IMR-90 (cell line): ENCODE measurements around the gene LRRC8B.

Experiments
- BHLHE40 ChIP-seq: fragments of 150-350 bp; IDR thresholded peaks from 2 replicates; pipeline ENCODE4 v1.6.1; 2016; ENCODE audit warnings: mild to moderate bottlenecking, low read depth, low read length
- CHD1 ChIP-seq: IDR thresholded peaks from 2 replicates; pipeline ENCODE4 v1.6.1; 2012; ENCODE audit warnings: low read depth, low read length, improper control_type of control experiment
- MXI1 ChIP-seq: IDR thresholded peaks from 2 replicates; pipeline ENCODE4 v1.6.1; 2012; ENCODE audit warnings: low read depth, mild to moderate bottlenecking, low read length, moderate library complexity, borderline replicate concordance
- RAD21 ChIP-seq: IDR thresholded peaks from 2 replicates; pipeline ENCODE4 v1.6.1; 2012; ENCODE audit warnings: low read length, improper control_type of control experiment
- SMC3 ChIP-seq: fragments of 150-350 bp; IDR thresholded peaks from 2 replicates; pipeline ENCODE4 v1.6.1; 2016; ENCODE audit warnings: low read depth, mild to moderate bottlenecking, antibody characterized with exemption, low read length, moderate library complexity
- USF2 ChIP-seq: fragments of 150-350 bp; IDR thresholded peaks from 2 replicates; pipeline ENCODE4 v1.6.1; 2017; ENCODE audit warnings: mild to moderate bottlenecking, antibody characterized with exemption, low read length, low read depth
- TF ChIP-seq, protein P1 (sequence below): conservative IDR thresholded peaks from 2 replicates; pipeline ENCODE4 v1.5.1; 2012; ENCODE audit warnings: mild to moderate bottlenecking, low read depth, low read length, improper control_type of control experiment

DNA sequence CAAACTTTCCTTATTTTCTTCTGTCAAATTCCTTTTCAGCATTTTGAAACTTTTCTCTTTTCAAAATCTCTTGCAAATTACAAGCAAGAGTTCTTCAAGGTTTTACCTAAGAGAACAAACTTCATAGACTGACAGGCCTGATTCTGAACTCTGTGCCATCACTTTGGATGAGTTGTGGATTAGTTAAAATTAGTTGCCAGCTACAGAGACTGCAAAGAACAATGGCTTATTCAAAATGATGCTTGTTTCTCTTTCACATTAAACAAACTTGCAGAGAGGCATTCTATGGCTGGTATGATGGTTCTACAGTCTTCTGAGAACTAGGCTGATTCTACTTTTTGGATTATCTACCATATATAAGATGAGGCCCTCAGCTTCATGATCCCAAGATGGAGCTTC, 3.8 kb downstream of the LRRC8B start:
- TF ChIP-seq BHLHE40 (no peak), SMC3 (no peak), USF2 (no peak), RAD21 (no peak), MXI1 (no peak), CHD1 (no peak)
- TF ChIP-seq, protein P1, sequence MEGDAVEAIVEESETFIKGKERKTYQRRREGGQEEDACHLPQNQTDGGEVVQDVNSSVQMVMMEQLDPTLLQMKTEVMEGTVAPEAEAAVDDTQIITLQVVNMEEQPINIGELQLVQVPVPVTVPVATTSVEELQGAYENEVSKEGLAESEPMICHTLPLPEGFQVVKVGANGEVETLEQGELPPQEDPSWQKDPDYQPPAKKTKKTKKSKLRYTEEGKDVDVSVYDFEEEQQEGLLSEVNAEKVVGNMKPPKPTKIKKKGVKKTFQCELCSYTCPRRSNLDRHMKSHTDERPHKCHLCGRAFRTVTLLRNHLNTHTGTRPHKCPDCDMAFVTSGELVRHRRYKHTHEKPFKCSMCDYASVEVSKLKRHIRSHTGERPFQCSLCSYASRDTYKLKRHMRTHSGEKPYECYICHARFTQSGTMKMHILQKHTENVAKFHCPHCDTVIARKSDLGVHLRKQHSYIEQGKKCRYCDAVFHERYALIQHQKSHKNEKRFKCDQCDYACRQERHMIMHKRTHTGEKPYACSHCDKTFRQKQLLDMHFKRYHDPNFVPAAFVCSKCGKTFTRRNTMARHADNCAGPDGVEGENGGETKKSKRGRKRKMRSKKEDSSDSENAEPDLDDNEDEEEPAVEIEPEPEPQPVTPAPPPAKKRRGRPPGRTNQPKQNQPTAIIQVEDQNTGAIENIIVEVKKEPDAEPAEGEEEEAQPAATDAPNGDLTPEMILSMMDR: no peak
